NCI-H1694 (cell line): ENCODE data around the gene RABGEF1.
"Not testable (repeated sequence)": the region's sequence is repeated elsewhere in the genome, so short reads cannot be mapped to it uniquely, and the experiment has no call there.

ENCODE experiments used
- DNase-seq: peaks from one replicate; lab custom pipeline; 2025; lab: John Stamatoyannopoulos, UW

The RABGEF1 gene

DNA sequence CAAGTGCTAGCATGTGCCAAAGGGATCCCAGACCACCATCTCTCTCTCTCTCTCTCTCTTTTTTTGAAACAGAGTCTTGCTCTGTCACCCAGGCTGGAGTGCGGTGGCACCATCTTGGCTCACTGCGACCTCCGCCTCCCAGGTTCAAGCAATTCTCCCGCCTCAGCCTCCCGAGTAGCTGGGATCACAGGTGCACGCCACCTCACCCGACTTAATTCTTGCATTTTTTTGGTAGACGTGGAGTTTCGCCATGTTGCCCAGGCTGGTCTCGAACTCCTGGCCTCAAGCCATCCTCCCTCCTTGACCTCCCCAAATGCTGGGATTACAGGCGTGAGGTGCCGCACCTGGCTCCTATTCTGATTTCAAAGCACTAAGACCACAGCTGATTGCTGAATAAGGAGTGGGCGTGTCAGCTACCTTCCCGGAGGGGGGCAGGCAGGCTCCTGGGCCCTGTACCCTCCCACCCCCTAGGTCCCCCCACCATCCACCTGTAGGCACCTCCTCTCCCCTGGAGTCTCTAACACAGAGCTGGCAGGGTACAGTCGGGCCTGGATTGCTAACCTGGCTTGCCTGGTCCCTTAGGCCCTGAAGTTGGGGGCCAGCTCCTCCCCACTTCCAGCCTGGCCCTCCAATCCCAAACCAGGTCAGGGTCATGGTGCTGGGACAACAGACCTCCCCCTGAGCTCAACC is 74.8 kb downstream of the RABGEF1 start:
- DNase-seq = not testable (repeated sequence)

DNA sequence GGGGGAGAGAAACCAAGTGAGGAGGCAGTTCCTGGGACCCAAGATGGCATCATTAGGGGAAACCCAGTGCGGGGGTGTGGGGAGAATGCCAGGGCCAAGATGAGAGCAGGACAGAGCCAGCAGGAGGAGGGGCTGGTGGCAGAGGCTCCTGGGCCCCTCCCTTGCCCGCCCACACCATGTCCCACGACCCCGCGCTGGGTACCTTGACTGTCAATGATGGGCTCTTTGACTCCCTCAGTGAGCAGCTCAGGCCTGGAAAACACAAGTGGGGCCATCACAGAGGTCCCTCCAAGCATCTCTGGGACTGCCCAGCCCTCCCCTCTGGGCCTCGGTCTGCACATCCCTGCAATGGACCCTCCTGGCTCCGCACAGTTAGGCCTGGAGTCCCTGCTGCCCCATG is 75.4 kb downstream of the RABGEF1 start:
- DNase-seq = no peak

GRCh38 chr7:66816658-66817057 is 76.1 kb downstream of the RABGEF1 start:
- not testable (repeated sequence) for DNase-seq

DNA sequence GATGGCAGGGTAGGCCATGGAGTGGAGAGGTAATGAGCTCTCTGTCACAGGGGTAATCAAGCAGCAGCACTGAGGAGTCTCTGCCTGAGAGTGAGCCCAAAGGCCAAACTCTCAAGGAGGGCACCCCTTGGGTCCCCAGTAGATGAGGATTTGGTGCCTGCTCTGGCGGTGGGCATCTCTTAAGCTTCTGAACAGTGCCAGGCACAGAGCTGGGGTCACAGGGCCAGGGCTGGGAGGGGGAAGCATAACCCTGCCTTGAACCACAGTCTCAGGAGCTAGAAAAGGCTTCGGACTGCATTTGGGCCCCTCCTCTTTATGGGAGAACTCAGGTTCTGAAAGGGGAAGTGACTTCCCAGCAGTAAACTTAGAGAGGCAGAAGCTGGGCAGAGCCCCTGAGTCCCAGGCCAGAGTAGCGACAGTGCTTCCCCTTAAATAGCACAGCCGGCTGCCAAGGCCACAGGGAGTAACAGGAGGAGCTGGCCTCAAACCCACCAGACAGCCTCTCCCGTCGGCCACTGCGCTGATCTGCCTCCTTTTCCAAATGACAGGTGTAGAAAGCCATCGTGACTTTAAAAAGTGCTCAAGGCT is 76.8 kb downstream of the RABGEF1 start:
- not testable (repeated sequence) for DNase-seq

DNA sequence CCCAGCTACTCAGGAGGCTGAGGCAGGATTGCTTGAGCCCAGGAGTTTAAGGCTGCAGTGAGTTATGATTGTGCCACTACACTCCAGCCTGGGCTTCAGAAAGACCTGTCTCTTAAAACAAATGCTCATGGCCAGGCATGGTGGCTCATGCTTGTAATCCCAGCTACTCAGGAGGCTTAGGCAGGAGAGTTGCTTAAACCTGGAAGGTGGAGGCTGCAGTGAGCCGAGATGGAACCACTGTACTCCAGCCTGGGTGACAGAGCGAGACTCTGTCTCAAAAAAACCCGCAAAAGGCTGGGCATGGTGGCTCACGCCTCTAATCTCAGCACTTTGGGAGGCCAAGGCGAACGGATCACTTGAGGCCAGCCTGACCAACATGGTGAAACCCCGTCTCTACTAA is 77.4 kb downstream of the RABGEF1 start:
- DNase-seq = not testable (repeated sequence)

DNA sequence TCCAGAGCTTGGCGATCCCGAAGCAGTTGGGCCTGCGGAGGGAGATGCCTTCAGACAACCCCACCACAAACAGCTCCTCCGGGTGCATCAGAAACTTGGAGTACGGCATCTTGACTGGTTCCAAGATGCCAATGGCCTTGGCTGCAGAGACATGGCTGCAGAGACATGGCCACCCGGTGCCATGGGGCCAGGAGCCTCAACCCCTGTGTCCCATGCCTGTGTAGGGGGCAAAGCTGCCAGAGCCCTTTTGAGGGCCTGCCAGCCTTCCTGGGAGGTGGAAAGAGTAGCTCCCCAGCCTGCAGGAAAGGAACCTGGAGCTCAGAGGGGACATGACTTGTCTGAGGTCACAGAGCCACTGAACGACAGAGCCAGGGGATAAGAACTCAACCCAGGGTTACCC is 83.5 kb downstream of the RABGEF1 start:
- DNase-seq = no peak

DNA sequence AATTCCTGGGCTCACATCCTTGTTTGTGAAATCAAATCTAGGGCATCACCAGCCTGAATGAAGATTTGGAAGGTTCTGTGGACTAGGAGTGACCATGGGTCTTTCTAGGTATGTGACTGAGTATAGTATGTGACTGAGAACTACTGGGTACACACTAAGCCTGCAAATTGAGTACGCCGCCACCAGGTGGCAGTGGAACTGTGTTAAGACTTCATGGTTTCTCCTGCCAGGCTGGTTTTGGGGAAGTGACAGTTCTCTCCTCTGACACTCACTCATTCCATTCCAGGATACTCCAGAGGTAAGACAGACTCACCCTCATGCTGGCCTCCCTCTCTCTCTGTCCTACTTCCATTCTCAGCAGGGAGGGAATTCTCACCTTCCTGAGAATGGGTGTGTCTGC is 85.0 kb downstream of the RABGEF1 start:
- DNase-seq = peak; percentile 17

DNA sequence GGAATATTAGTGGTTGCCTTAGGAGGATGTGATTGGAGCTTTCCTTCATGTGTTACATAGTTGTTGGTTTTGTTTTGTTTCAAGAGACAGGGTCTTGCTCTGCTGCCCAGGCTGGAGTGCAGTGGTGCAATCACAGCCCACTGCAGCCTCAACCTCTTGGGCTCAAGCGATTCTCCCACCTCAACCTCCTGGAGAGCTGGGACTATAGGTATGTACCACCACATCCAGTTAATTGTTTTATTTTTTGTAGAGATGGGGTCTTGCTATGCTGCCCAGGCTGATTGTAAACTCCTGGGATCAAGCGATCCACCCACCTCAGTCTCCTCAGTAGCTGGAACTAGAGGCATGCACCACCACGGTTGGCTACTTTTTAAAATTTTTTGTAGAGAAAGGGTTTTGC is 86.1 kb downstream of the RABGEF1 start:
- no peak for DNase-seq

DNA sequence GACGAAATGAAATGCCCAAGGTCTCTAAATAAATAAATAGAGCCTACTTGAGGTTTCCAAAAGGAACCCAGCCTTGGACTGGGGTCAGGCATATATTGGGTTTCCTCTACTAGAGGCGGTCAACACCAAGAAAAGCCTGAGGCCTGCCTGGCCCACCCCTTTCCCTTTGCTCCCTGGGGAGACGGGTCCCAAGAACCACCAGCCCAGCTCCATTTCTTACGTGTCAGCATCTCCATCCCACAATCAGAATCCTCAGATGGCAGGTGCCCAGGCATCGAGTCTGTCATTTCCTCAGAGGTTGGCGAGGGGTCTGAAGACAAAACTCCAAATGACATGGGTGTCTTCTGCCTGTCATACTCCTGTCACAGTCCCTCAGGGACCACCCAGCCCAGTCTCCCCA is 90.4 kb downstream of the RABGEF1 start:
- DNase-seq = not testable (repeated sequence)

DNA sequence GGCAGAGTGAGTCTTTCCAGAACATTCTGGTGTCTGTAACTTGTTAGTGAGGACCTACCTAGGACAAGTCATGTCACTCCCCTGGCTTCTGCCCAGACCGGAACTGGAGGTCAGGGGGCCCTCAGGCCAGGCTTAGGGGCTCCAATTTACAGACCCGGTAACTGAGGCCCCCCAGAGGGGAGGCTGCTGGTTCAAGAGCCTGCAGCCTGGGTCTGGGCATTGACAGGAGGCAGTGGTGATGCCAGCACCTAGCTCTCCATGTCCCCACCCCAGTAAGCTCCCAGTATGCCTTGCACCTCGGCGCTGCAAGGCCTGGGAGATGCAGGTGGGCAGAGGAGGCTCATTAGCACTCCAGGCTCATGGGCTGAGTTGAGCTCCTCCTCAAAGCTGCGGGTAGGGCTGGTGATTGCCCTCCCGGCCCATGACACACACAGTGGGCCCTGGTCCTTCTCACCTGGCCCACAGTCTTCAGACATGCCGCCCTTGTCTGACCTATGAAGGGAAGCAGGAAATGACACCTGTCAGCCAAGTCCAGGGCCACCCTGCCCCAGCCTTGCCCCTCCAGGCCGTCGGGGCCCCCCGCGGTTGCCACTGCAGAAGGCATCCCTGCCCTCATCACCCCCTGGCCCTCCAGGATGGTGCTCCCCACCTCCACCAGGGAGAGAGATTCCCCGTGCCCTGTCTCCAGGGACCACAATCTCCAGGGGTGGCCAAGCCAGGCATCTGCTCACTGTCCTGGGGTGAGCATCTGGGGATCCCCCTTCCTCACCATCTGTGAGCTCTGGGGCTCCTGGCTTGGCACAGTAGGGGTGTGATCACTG is 92.2 kb downstream of the RABGEF1 start:
- no peak for DNase-seq

DNA sequence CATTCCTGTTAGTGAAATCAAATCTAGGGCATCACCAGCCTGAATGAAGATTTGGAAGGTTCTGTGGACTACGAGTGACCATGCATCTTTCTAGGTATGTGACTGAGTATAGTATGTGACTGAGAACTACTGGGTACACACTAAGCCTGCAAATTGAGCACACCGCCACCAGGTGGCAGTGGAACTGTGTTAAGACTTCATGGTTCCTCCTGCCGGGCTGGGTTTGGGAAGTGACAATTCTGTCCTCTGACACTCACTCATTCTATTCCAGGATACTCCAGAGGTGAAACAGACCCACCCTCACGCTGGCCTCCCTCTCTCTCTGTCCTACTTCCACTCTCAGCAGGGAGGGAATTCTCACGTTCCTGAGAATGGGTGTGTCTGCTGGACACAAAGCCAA is 96.5 kb downstream of the RABGEF1 start:
- DNase-seq = peak; percentile 42

- no peak for DNase-seq
Observed at GRCh38 chr7:66837661-66838060, 97.1 kb downstream of the RABGEF1 start.

DNA sequence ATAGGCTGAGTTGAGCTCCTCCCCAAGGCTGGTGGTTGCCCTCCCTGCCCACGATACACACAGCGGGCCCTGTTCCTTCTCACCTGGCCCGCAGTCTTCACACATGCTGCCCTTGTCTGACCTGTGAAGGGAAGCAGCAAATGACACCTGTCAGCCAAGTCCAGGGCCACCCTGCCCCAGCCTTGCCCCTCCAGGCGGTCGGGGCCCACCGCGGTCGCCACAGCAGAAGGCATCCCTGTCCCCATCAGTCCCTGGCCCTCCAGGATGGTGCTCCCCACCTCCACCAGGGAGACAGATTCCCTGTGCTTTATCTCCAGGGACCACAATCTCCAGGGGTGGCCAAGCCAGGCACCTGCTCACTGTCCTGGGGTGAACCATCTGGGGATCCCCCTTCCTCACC is 99.3 kb downstream of the RABGEF1 start:
- DNase-seq = no peak

- no peak for DNase-seq
Observed at GRCh38 chr7:66840316-66840715, 99.8 kb downstream of the RABGEF1 start.

DNA sequence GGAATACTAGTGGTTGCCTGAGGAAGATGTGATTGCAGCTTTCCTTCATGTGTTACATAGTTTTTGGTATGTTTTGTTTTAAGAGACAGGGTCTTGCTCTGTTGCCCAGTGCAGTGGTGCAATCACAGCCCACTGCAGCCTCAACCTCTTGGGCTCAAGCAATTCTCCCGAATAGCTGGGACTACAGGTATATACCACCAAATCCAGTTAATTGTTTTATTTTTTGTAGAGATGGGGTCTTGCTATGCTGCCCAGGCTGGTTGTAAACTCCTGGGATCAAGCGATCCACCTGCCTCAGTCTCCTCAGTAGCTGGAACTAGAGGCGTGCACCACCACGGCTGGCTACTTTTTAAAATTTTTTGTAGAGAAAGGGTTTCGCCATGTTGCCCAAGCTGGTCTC is 101.4 kb downstream of the RABGEF1 start:
- no peak for DNase-seq

DNA sequence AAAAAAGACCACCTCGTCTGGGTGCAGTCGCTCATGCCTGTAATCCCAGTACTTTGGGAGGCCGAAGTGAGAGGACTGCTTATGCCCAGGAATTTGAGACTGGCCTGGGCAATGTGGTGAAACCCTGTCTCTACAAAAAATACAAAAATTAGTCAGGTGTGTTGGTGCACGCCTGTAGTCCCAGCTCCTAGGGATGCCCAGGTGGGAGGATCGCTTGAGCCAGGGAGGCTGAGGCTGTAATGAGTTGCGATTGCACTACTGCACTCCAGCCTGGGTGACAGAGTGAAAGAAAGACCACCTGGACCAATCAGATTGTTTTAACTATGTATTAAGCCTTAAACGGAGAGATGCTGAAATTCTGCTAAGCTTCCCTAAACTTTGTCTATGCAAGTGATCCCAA is 103.0 kb downstream of the RABGEF1 start:
- not testable (repeated sequence) for DNase-seq

GRCh38 chr7:66844552-66845378 is 104.2 kb downstream of the RABGEF1 start:
- DNase-seq = peak; percentile 92

GRCh38 chr7:66845379-66846095 is 105.0 kb downstream of the RABGEF1 start:
- DNase-seq = no peak

DNA sequence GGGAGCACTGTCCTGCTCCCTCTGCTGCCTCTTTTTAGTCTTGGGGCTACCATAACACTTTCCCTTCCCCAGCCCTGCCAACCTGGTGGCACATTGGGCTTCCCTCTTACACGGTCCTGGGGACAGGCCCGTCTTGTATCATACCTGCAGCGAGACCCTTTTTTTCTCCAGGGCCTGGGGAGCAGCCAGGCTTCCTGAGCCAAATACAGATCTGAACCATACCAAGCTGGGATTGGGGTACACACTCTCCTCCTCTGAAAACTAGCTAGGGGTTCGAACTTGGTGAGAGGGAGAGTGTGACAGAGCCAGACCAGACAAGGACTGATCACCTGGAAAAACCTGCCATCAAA is 105.5 kb downstream of the RABGEF1 start:
- not testable (repeated sequence) for DNase-seq

DNA sequence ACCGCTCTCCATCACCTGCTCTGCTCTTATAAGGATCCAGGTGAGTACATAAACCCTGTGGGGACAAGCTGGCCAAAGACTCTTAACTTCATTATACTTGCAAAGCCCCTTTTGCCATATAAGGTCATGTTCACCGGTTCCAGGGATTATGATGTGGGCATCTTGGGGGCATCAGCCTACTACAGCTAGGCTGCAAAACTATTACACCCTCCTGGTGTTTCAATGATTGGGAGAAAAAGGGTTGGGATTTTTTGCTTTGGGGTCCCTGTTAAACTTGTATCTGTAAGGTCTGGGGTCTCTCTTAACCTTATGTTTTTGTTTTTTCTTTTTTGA is 107.0 kb downstream of the RABGEF1 start:
- not testable (repeated sequence) for DNase-seq

DNA sequence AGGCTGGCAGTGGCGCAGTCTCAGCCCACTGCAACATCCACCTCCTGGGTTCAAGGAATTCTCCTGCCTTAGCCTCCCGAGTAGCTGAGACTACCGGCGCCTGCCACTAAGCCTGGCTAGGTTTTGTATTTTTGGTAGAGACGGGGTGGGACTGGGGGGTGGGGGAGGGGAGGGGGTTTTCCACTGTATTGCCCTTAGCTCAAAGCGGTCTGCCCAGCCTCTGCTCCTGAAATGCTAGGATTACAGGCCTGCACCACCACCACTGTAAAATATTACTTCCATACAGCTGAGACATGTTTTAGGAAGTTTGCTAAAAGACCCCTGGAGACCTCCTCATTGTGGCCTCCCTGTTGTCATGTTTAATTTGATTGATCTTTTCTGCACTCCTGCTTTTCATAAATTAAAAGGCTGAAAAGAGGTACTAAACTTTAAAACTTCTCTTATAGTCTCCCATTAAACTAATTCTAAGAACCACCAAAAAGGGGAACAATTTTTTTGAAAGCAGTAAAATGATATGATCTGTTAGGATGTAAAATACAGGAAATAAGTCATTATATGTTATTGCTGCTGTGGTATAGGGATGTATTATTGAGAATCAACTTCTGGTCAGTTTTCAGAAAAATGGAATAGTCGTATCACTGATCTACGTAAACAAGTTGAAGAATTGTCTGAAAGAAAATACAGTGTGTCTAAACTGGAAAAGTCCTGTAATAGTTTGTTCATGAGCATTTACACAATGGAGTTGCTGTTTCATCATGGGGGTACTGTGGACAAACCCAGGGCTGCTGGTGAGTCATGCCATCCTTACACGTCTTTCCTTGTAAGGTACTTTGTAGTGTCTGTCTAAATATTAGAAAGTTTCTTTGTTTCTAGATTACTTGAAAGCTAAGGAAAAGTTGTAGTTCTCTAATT is 107.6 kb downstream of the RABGEF1 start:
- no peak for DNase-seq
